Cerebellar nuclear complex (tissue), 1 donor: ENCODE measurements around the gene ROS1.

ENCODE experiments used
- DNase-seq, 2 experiments: peaks; one replicate each; lab custom pipeline; 2025; lab: John Stamatoyannopoulos, UW

The ROS1 gene

DNA sequence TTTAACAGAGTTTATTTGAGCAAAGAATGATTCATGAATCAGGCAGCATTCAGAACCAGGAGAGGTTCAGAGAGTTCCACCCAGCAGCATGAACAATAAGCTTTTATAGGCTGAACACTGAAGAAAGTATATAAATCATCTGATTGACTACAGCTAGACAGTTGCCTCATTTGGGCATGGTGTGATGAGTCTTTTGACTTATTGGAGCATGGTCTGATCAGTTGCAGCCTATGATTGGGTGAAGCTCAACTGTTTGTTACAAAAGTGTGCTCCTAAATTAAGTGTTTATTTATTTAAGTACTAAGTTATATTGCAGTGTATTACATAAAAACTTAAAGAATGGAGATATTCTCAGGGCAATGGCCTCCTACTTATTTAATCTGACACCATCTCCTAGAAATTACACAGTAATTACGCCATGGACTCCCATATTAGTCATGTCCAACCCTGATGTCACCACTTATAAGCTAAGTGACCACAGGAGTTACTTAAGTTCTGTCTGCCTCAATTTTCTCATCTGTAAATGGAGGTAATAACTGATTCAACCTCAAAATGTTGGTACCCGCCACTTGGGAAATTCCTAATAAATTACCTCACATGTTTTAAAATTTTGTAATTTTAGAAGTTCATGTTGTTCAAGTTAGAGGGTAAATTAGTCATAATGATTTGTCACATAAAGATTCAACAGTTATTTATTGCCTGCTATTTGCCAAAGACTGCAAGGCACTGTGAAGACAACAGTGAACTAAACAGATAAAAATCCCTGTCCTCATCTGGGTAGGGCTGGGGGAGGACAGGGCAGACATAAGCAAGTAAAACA lies 15.2 kb upstream of the ROS1 start:
- DNase-seq, result no peak

DNA sequence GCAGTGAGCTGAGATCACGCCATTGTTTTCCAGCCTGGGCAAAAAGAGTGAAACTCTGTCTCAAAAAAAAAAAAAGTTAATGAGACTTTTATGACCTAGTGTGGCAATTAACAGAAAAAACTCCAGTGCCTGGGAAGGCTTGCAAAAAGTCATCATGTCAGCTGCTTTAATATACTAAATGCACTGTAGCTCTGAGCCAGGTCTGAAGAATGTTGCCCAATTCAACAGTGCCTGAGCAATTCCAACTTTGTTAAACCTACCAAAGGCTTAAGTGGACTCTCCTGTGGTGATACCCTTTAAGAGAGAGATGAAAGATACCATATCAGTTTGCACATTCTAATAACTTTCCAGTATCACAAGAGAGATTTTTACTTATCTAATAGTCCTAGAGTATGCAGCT lies 6.5 kb upstream of the ROS1 start:
- DNase-seq, result no peak

DNA sequence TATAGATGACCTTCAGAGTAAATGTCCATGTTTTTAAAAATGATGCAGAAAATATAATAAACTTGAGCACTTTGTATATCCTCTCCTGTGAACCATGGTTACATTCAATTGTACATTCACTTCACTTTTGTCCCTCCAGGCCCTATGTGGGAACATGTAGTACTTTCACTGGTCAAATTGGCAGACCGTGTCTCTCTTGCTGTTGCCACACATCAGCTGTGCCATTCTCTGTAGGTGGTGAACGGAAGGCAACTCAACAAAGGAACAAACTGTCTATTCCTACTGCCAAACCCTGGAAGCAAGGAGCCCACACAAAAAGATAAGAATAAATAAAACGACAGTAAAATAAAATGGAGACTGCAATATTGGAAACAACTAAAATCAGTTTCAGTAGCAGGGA lies 2.0 kb downstream of the ROS1 start:
- no peak for DNase-seq

- no peak for DNase-seq
Observed at GRCh38 chr6:117418320-117418719, 7.4 kb downstream of the ROS1 start.

- DNase-seq, result no peak
Observed at GRCh38 chr6:117417851-117418250, 7.9 kb downstream of the ROS1 start.

DNA sequence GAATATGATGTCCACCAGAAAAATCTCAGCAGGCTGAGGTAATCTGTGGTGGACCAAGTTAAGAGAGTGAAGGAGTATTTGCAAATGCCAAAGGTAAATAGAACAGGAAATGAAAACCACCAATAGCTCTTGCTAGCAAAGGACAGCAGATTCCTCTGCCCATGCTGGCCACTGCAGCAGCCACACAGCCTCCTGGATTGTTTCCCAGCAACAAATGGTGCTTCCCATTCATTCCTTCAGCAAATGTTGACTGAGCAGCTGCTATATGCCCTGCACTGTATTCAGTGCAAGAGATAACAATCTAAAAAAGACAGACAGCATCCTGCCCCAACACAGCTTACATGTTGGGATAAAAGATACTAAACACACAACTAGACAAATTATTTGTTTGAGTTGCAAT lies 11.0 kb downstream of the ROS1 start:
- peak in 1 of 2 experiments; percentile 9 for DNase-seq

- no peak for DNase-seq
Observed at GRCh38 chr6:117411474-117411873, 14.3 kb downstream of the ROS1 start.

- no peak for DNase-seq
Observed at GRCh38 chr6:117409863-117410262, 15.9 kb downstream of the ROS1 start.

DNA sequence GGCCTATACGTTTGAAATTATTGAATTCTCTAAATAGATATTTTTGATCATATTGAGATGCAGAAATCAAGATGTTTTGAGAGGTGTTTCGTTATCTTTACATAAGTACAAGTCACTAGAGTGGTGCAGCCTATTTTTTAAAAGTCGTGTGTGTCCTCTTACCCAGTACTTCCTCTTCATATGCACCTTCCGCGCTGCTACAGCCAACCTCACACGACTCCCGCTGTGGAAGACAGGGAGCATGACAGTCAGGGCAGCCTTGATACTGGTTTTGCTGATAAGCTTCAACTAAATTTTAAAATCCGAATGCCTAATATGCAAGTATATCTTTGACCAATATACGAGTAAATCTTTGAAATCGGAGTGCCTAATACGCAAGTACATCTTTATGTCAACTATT lies 16.3 kb downstream of the ROS1 start:
- no peak for DNase-seq

DNA sequence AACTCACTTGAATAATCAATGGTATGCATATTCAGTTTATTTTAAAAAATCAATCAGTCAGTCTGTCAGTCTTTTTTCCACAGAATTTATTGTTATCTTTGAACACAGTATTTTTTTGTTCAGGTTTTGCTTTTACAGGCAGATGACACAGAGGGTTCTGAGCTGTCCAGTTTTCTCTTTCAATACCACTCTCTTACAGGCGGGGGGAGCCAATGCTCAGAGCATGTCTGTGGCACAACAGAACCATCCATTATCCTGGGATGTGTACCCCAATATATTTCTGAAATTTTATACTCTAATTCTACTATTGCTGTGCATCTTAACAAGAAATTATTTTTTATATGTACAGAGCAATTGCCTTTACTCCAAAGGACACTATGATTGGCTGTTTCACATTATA lies 21.2 kb downstream of the ROS1 start:
- no peak for DNase-seq

DNA sequence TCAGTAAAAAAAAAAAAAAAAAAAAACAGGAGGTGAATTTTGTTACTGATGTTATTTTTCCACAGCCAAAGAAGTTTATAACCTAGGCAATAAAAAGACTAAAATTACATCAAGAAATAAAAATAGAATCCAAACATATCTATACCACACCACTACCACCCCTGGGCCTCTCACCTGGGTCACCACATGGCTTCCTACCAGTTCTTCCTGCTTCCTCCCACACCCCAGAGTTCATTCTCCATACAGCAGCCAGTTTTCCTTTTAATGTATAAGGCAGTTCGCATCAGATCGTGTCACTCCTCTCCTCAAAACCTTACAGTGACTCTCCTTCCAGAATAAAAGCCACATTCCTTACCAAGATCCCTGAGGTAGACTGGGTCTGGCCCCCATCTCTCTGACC lies 23.9 kb downstream of the ROS1 start:
- DNase-seq, result no peak

- no peak for DNase-seq
Observed at GRCh38 chr6:117399924-117400323, 25.8 kb downstream of the ROS1 start.

GRCh38 chr6:117399126-117399525 lies 26.6 kb downstream of the ROS1 start:
- DNase-seq, result peak in 1 of 2 experiments; percentile 14

GRCh38 chr6:117397536-117398227 lies 28.1 kb downstream of the ROS1 start:
- no peak for DNase-seq

- no peak for DNase-seq
Observed at GRCh38 chr6:117396228-117396627, 29.5 kb downstream of the ROS1 start.

GRCh38 chr6:117395164-117395563 lies 30.6 kb downstream of the ROS1 start:
- DNase-seq, result no peak

DNA sequence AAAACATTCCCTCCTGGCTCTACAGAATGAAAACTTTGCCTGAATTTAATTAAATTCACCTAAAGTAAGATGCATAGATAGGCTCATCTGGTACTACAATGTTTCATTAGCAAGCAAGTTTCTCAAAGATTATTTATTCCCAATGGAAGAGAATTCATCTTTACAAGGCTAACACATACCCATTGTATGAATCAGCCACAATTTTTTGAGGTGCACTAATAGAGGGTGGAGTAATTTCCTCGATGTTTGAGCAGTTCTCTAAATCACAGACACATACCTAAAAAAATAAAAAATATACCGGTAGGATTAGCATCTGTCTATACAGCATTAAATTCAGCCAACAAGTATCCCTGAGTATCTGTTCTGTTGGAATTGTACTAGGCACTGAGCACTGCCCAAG lies 32.7 kb downstream of the ROS1 start:
- DNase-seq, result no peak

DNA sequence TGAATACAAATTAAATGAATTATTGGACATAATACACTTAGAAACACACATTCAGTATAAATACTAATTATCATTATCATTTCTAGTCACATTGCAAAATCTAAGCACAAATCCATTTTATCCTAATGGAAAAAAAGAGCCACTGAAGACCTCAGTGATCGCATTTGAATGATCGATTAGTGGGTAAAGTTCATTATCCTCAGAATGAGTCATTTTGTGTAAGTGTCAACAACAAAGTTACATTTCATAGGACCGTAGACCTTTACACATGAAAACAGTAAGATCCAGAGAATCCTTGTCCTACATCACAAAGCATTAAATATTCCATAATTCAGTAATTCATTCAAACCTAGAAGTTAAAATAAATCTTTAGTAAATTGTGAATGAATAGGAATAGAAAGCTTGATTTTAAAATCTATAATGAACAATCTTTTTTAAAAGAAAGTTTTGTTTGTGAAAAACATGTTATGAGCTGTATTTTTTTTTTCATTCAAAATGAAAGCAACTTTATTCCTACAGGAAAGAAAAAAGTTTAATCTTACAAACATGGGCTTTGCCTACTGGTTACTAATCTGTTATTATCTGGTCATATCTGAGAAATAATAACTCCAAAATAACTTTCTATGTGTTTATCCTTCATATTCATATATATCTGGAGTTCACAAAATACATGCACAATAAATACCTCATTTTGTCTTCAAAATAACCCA lies 33.7 kb downstream of the ROS1 start:
- no peak for DNase-seq

GRCh38 chr6:117389227-117390057 lies 36.3 kb downstream of the ROS1 start:
- no peak for DNase-seq

GRCh38 chr6:117387454-117387974 lies 38.2 kb downstream of the ROS1 start:
- DNase-seq, result no peak

DNA sequence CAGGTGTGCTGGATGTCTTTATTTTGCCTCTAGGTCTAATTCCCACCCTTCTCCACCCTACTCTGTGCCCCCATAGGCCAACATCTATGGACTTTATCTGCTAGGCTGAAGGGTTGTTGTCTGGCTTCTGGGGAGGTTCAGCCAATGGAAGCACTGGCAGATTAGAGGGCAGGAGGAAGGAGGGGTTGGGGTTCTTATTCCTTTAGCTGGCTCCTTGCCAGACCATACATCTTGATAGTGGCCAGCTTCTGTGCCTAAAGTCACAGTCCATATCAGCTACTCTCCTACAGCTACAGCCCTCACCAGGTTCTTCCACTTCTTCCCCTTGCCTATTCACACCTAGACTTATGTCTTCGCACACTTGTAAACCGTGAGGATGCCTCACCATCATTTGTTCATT lies 41.1 kb downstream of the ROS1 start:
- DNase-seq, result no peak

DNA sequence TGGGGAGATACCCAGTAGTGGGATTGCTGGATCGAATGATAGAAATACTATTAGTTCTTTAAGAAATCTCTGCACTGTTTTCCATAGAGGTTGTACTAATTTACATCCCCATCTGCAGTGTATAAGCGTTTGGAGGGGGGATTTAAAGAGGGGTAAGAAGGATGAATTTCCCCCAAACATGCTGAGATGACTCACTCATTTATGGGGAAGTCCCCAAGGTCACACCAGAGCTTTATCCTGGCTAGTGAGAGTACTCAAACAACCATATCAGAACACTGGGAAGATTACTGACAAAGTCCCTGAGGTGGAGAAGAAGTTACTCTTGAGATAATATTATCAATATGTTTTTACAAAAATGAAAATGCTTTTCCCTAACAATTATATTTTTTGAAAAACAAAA lies 44.0 kb downstream of the ROS1 start:
- DNase-seq, result no peak
